Nephron (organoid): ENCODE results near the gene SLC1A4.
A peak's percentile ranks its signal among the peaks of the same experiment; 100 is the strongest.

ENCODE experiments used
- H3K27ac Mint-ChIP-seq, 3 experiments: 2 replicates each; pipeline ENCODE4 v1.8.0; 2020; ENCODE audit warnings: mixed read lengths in 3 of 3, mild to moderate bottlenecking in 2 of 3, moderate library complexity in 1 of 3
- H3K27me3 Mint-ChIP-seq: 2 replicates; pipeline ENCODE4 v1.8.0; 2021; ENCODE audit warnings: low read depth, mild to moderate bottlenecking, moderate library complexity, mixed read lengths
- H3K36me3 Mint-ChIP-seq: 2 replicates; pipeline ENCODE4 v1.8.0; 2020; ENCODE audit warnings: low read depth, mixed read lengths
- H3K4me1 Mint-ChIP-seq: 2 replicates; pipeline ENCODE4 v1.8.0; 2020; ENCODE audit warnings: mixed read lengths
- H3K4me3 Mint-ChIP-seq, 3 experiments: 2 replicates each; pipeline ENCODE4 v1.8.0; 2020; ENCODE audit warnings: mild to moderate bottlenecking in 3 of 3, mixed read lengths in 3 of 3, moderate library complexity in 2 of 3
- H3K9me3 Mint-ChIP-seq: 2 replicates; pipeline ENCODE4 v1.8.0; 2020; ENCODE audit warnings: mixed read lengths
- TF ChIP-seq, protein P1 (sequence below), 3 experiments: fragments of 200-600 bp; sonication (generic); IDR thresholded peaks; one replicate each; pipeline ENCODE4 v1.5.0; 2021; ENCODE audit warnings: antibody characterized with exemption in 3 of 3; ENCODE audit not compliant: unreplicated experiment in 3 of 3

SLC1A4 gene

DNA sequence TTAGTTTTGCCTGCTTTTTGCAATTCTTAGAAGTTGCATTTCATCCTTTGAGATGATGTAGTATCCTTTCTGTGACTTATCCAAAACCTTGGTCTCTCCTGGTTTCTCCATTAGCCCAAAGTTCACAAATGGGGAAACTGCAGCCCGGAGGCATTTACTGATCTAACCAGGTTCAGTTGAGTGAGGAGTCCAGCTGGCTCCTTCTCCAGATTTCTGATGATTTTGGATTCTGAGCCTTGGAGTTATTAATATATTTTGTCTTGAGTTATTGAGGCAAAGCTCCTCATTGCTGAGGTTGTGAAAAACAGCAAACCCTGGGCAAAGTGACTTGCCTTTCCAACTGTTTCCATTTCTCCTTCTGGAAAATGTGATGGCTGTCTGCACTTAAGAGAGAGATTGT lies 1.7 kb downstream of the SLC1A4 start:
- Mint-ChIP-seq H3K36me3 (no peaks in the 10 kb centered on the region), H3K4me1 (peaks cover 33% of the 10 kb centered on the region), H3K27me3 (peaks cover 27% of the 10 kb centered on the region), H3K27ac (peak overlapping the region in 1 of 3 experiments; percentile 35), H3K9me3 (no peaks in the 10 kb centered on the region), H3K4me3 (peak overlapping the region; percentile 84 to 89 (median 87))
- TF ChIP-seq, protein P1, sequence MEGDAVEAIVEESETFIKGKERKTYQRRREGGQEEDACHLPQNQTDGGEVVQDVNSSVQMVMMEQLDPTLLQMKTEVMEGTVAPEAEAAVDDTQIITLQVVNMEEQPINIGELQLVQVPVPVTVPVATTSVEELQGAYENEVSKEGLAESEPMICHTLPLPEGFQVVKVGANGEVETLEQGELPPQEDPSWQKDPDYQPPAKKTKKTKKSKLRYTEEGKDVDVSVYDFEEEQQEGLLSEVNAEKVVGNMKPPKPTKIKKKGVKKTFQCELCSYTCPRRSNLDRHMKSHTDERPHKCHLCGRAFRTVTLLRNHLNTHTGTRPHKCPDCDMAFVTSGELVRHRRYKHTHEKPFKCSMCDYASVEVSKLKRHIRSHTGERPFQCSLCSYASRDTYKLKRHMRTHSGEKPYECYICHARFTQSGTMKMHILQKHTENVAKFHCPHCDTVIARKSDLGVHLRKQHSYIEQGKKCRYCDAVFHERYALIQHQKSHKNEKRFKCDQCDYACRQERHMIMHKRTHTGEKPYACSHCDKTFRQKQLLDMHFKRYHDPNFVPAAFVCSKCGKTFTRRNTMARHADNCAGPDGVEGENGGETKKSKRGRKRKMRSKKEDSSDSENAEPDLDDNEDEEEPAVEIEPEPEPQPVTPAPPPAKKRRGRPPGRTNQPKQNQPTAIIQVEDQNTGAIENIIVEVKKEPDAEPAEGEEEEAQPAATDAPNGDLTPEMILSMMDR (IDR thresholded peaks at IDR 0.05; ENCODE audit: unreplicated experiment in 3 of 3): no peak

DNA sequence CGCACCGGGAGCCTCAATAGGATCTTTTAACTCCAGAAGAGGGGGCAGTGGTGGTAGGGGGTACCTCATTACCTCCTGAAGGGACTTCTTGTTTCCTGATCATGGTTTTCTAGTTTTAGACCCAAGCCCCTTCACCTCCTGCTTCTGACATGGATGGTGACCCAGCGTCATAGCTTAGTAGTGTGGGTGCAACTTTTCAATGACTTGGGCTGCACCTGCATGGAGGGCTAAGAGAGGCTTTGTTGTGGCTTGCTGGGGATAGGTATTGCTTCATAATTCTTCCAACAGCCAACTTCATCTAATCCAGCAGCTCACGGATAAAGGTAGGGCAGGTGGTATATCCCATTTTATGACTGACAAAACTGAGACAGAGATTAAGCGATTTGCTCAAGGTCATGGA lies 3.0 kb downstream of the SLC1A4 start:
- Mint-ChIP-seq H3K4me3 (peak overlapping the region in 2 of 3 experiments; percentile 37 to 55), H3K27ac (no peak overlapping the region), H3K9me3 (no peaks in the 10 kb centered on the region), H3K27me3 (peaks cover 27% of the 10 kb centered on the region), H3K4me1 (peaks cover 26% of the 10 kb centered on the region), H3K36me3 (no peaks in the 10 kb centered on the region)
- TF ChIP-seq, protein P1 (IDR thresholded peaks at IDR 0.05; ENCODE audit: unreplicated experiment in 3 of 3): no peak

DNA sequence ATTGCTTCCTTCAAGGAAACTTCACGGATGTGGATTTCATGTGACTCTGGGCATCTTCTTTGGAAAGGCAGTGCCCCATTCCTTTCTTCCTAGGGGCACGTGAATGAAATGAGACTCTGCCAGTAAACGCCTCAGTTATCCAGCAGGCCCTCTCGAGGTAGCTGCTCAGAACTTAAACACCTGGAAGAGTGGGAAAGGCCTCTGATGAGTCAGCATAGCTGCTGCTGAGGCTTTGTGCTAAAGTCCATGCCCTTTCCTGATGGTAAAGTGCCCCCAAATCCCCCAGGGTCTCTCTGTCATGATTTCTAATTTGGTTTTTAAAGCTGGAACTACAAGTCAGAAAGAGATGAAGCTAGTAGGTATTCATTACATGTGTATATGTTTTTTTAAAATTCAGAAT lies 3.8 kb downstream of the SLC1A4 start:
- Mint-ChIP-seq H3K9me3 (no peaks in the 10 kb centered on the region), H3K4me1 (peaks cover 23% of the 10 kb centered on the region), H3K36me3 (no peaks in the 10 kb centered on the region), H3K27me3 (peaks cover 27% of the 10 kb centered on the region), H3K4me3 (no peak overlapping the region), H3K27ac (no peak overlapping the region)
- TF ChIP-seq, protein P1 (IDR thresholded peaks at IDR 0.05; ENCODE audit: unreplicated experiment in 3 of 3): no peak

DNA sequence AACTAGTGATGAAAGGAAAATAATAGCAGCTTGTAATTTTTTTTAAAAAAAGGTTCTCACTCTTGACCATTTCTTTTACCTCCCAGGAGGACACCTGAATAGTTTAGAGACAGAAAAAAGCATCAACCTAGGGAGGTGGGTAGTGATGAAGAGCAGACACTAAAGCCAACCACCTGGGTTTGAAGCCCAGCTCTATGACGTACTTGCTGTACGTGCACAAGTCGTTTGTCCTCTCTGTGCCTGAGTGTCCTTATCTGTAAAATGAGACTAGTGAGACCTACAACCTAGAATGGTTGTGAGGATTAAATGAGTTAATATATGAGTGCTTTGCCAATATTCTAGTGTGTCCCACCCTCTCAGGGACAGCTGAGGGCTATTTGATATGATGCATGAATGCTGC lies 5.8 kb downstream of the SLC1A4 start:
- peaks cover 24% of the 10 kb centered on the region for H3K27me3 Mint-ChIP-seq
- peaks cover 23% of the 10 kb centered on the region for H3K4me1 Mint-ChIP-seq

DNA sequence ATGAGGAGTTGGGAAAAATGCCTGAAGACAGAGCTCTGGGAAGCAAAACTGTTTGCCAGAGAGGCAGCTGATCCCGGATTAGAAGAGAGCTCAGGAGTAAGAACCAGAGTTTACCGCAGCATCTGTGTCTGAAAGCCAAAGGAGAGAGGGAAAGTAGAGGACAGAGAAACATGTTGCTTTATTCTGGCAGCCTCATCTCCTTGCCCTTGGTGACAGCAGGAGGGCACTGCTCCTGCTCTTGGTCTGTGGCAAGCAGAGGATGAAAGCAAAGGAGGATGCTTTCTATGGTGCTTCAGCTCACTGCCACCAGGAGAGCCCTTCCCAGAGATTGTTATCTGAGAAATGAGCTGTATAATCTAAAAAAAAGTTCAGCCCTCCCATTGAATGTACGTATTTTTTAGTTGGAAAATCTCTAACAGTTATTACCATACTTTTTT lies 7.7 kb downstream of the SLC1A4 start:
- TF ChIP-seq, protein P1 (IDR thresholded peaks at IDR 0.05; ENCODE audit: unreplicated experiment in 3 of 3): peak in 1 of 3 experiments; percentile 16
- Mint-ChIP-seq H3K27ac (no peak overlapping the region), H3K4me1 (peaks cover 11% of the 10 kb centered on the region), H3K36me3 (no peaks in the 10 kb centered on the region), H3K9me3 (no peaks in the 10 kb centered on the region), H3K4me3 (no peak overlapping the region), H3K27me3 (peaks cover 5% of the 10 kb centered on the region)

More for the DNA sequence above, 5.8 kb downstream of the SLC1A4 start:
- H3K36me3 Mint-ChIP-seq: no peaks in the 10 kb centered on the region
- TF ChIP-seq, protein P1 (IDR thresholded peaks at IDR 0.05; ENCODE audit: unreplicated experiment in 3 of 3): no peak
- H3K27ac Mint-ChIP-seq: no peak overlapping the region
- no peak overlapping the region for H3K4me3 Mint-ChIP-seq
- no peaks in the 10 kb centered on the region for H3K9me3 Mint-ChIP-seq

DNA sequence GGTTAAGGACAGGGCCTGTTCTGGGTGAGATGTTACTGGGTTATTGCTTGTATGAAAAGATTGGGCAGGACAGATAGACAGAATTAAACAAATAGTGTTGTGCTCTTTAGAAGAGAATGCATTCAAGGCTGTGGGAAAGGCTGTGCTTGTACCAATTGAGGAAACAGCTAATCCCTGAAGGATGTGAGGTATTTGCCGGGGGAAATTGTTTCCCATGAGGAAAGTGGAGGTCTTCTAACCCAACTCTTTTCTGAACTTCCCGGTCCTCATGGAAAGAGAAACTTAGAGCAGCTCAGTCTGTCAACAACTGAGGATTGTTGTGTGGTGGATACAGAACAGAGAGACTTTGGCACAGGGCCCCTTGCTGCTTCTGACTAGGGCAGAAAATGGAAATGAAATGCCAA lies 9.5 kb downstream of the SLC1A4 start:
- H3K9me3 Mint-ChIP-seq: no peaks in the 10 kb centered on the region
- TF ChIP-seq, protein P1 (IDR thresholded peaks at IDR 0.05; ENCODE audit: unreplicated experiment in 3 of 3): no peak
- no peaks in the 10 kb centered on the region for H3K36me3 Mint-ChIP-seq
- no peak overlapping the region for H3K4me3 Mint-ChIP-seq
- H3K27me3 Mint-ChIP-seq: no peaks in the 10 kb centered on the region
- no peak overlapping the region for H3K27ac Mint-ChIP-seq
- peaks cover 11% of the 10 kb centered on the region for H3K4me1 Mint-ChIP-seq
